ENCODE results near the gene LSM10. TPM values are rescaled to one million over a fixed set of nuclear protein-coding genes. Genes with fewer than 3 reads are reported as not detected.

Gene LSM10
- polyA plus RNA-seq, 4 donors = 24.9 to 55.5 (median 50.0) TPM

Other genes with a start within 250 kb of the LSM10 start
- gene TRAPPC3, start 248.4 kb downstream of the LSM10 start, polyA plus RNA-seq = 10 to 100 TPM; 61.8 to 90.5 (median 71.6) TPM
- 10 to 100 TPM; 27.1 to 58.6 (median 42.6) TPM for gene MAP7D1, start 241.7 kb downstream of the LSM10 start, polyA plus RNA-seq
- 10 to 100 TPM; 25.9 to 93.7 (median 35.0) TPM for gene THRAP3, start 173.5 kb downstream of the LSM10 start, polyA plus RNA-seq
- gene SH3D21, start 91.5 kb downstream of the LSM10 start, polyA plus RNA-seq = 10 to 100 TPM in 3 of 4 donors, 1 to 10 TPM in 1; 4.0 to 26.2 (median 23.9) TPM
- gene EVA1B, start 74.3 kb downstream of the LSM10 start, polyA plus RNA-seq = 10 to 100 TPM in 3 of 4 donors, 1 to 10 TPM in 1; 2.5 to 26.1 (median 18.4) TPM
- 10 to 100 TPM; 12.7 to 41.0 (median 25.3) TPM for gene STK40, start 12.0 kb downstream of the LSM10 start, polyA plus RNA-seq
- gene OSCP1, start 52.5 kb upstream of the LSM10 start, polyA plus RNA-seq = 1 to 10 TPM in 3 of 4 donors, under 1 TPM in 1; 0.89 to 6.1 (median 2.8) TPM
- gene MRPS15, start 66.5 kb upstream of the LSM10 start, polyA plus RNA-seq = 100 to 1,000 TPM in 3 of 4 donors, 10 to 100 TPM in 1; 68.2 to 122 (median 109) TPM
- 10 to 100 TPM in 1 of 4 donors, 1 to 10 TPM in 3; 1.4 to 15.8 (median 3.8) TPM for gene CSF3R, start 85.0 kb upstream of the LSM10 start, polyA plus RNA-seq